Measurements from ENCODE around the gene SYS1.

GRCh38 chr20:45368221-45368980 is 5.4 kb downstream of the SYS1 start:
- TF ChIP-seq CTCF (conservative IDR thresholded peaks at IDR 0.05 in 1 of 2, IDR thresholded peaks at IDR 0.05 in 1 of 2; ENCODE audit: extremely low read depth in 1 of 2, insufficient read depth in 1 of 2, low read depth in 1 of 2, low read length in 2 of 2) (no peak), EZH2 (IDR thresholded peaks at IDR 0.05; ENCODE audit: borderline replicate concordance, low read length) (no peak)

Data from mammary epithelial cell (primary cell).